Measurements from ENCODE around the gene CADPS. TPM values are rescaled to one million over a fixed set of nuclear protein-coding genes. Genes with fewer than 3 reads are reported as not detected.

Gene CADPS
- polyA plus RNA-seq, 2 of the 4 experiments (the other 2 are of a cell fraction) = not detected

DNA sequence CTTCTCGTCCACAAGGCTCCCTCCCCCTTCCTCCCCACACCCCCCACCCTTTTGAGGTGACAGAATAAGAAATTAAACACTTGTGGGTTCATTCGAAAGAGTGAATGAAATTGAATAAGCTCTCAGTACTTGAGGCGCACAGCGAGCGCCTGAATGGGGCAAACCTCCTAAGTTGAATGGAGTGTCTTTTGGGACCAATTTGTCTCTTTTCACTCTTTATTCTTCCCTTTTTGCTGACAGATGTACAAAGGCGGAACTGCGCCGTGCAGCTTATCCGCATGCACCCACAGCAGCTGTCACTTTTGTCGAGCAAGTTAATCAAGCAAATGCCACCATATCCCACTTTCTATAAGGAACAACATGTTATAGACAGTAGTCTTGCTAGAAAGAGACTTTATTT, 454.0 kb downstream of the CADPS start (continued):
- TF ChIP-seq, protein P1, sequence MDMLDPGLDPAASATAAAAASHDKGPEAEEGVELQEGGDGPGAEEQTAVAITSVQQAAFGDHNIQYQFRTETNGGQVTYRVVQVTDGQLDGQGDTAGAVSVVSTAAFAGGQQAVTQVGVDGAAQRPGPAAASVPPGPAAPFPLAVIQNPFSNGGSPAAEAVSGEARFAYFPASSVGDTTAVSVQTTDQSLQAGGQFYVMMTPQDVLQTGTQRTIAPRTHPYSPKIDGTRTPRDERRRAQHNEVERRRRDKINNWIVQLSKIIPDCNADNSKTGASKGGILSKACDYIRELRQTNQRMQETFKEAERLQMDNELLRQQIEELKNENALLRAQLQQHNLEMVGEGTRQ (IDR thresholded peaks at IDR 0.05) = no peak

DNA sequence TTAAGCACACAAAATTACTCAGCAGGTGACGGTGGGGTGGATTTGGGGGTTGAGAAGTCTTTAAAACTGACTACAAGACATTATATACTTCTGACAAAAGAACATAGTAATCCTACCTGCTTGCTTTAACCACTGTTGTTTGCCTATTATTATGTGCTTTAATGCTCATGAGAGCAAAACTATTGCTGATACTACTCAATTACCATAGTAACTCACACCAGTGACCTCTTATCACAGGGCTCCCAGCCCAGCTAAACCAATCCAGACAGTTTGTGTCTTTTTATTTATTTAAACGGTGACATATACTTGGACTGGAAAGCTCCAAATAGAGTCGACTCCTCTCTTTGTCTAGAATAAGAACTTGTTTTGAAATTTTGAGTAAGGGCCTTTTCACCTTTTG, 459.1 kb downstream of the CADPS start:
- Histone ChIP-seq H3K4me1 (no peaks in the 10 kb centered on the region), H3K4me3 (no peak overlapping the region), H3K4me2 (no peak overlapping the region), H3K9me3 (no peaks in the 10 kb centered on the region), H3K27ac (no peak overlapping the region)
- ATAC-seq (no peak), DNase-seq (ENCODE audit: low read depth in 1 of 2, low spot score in 1 of 2) (no peak), FAIRE-seq (no peak)
- no peak for TF ChIP-seq FOSB (CRISPR knock-in tag; IDR thresholded peaks at IDR 0.05)
- TF ChIP-seq CHD4 (IDR thresholded peaks at IDR 0.05; ENCODE audit: borderline replicate concordance) = no peak
- no peak for TF ChIP-seq CHD2 (IDR thresholded peaks at IDR 0.05; ENCODE audit: low read length, partially characterized antibody)
- no peak for TF ChIP-seq CBX8 (IDR thresholded peaks at IDR 0.05)
- no peak for TF ChIP-seq MYC (IDR thresholded peaks at IDR 0.05; ENCODE audit: borderline replicate concordance, low read length)
- POLR2A ChIA-PET = no interaction called here
- CTCF ChIA-PET = interaction anchor here (0.9 kb wide), 1 partner anchor 8 kb away, joined by 3 read pairs; no protein-coding TSS in a partner anchor
- 21% methylated on average over 3 of the region's 3 CpGs for WGBS (ENCODE audit: missing lambda C conversion rate)

DNA sequence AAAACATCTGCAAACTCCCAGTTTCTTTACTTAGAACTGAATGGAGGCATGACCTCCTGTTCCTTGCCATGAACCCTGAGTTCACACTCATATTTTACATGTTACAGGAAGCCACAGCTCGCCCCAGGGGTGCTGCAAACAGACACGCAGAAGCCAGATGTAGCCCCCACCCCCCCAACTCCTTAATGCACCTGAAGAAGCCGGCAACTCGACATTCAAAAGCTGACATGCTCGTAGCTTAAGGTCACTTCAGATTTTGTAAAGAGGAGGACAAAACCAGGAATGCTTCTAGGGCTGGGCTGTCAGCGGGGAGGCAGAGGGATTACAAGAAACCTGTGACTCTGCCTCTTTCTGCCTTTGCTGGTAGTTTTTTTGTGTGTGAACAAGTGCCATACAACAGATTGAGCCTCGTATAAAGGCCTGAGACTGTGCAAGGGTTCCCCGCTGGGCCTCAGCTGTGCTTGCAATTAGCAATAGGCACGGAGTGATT, 459.9 kb downstream of the CADPS start:
- TF ChIP-seq, protein P2, sequence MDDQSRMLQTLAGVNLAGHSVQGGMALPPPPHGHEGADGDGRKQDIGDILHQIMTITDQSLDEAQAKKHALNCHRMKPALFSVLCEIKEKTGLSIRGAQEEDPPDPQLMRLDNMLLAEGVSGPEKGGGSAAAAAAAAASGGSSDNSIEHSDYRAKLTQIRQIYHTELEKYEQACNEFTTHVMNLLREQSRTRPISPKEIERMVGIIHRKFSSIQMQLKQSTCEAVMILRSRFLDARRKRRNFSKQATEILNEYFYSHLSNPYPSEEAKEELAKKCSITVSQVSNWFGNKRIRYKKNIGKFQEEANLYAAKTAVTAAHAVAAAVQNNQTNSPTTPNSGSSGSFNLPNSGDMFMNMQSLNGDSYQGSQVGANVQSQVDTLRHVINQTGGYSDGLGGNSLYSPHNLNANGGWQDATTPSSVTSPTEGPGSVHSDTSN (IDR thresholded peaks at IDR 0.05) = no peak
- no peak for TF ChIP-seq RCOR1 (IDR thresholded peaks at IDR 0.05; ENCODE audit: low read depth, low read length)
- TF ChIP-seq PHF8 (IDR thresholded peaks at IDR 0.05; ENCODE audit: borderline replicate concordance, low read depth) = no peak
- Histone ChIP-seq H3K4me3 (no peak overlapping the region), H3K4me1 (no peaks in the 10 kb centered on the region), H3K9me3 (no peaks in the 10 kb centered on the region), H3K27ac (no peak overlapping the region), H3K4me2 (no peak overlapping the region)
- DNase-seq (ENCODE audit: low read depth in 1 of 2, low spot score in 1 of 2) (no peak), FAIRE-seq (no peak), ATAC-seq (no peak)
- WGBS (ENCODE audit: missing lambda C conversion rate) = 50% methylated on average over 6 of the region's 9 CpGs
- CTCF ChIA-PET = interaction anchor here (0.9 kb wide), 1 partner anchor 9 kb away, joined by 3 read pairs; no protein-coding TSS in a partner anchor
- POLR2A ChIA-PET = no interaction called here

DNA sequence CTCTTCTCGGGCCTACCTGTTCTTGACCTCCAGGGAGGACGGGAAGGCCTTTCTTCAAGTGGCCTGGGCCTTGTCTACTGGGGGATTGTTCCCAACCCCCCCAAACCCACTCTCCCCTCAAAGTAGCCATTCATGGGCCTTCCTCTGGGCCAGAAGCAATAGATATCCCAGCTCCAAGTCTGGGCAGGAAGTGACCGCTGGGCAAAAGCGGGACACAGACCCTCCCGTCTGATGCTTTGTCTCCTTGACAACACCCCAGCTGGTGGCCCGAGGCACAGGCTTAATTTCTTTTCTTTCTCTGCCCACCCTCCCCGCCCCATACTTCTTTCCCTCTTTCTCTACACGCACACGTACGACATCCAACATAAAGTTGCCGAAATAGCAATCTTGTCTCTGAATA, 460.4 kb downstream of the CADPS start:
- 65% methylated on average over 10 of the region's 11 CpGs for WGBS (ENCODE audit: missing lambda C conversion rate)
- H3K4me3 ChIP-seq = no peak overlapping the region
- no peak overlapping the region for H3K27ac ChIP-seq
- TF ChIP-seq HOXB5 (CRISPR knock-in tag; IDR thresholded peaks at IDR 0.05) (no peak), ZNF302 (CRISPR knock-in tag; IDR thresholded peaks at IDR 0.05) (no peak), EP300 (IDR thresholded peaks at IDR 0.05) (no peak), FOSB (CRISPR knock-in tag; IDR thresholded peaks at IDR 0.05) (no peak), FOSL2 (IDR thresholded peaks at IDR 0.05) (no peak), FOSL2 (CRISPR knock-in tag; IDR thresholded peaks at IDR 0.05) (no peak), JUNB (IDR thresholded peaks at IDR 0.05) (no peak), HEYL (CRISPR knock-in tag; IDR thresholded peaks at IDR 0.05) (no peak), ZFP36 (IDR thresholded peaks at IDR 0.05; ENCODE audit: borderline replicate concordance, partially characterized antibody) (no peak), POLR2A (IDR thresholded peaks at IDR 0.05; ENCODE audit: low read length) (no peak), MAZ (IDR thresholded peaks at IDR 0.05; ENCODE audit: borderline replicate concordance, low read depth, low read length) (no peak), ZSCAN20 (CRISPR knock-in tag; IDR thresholded peaks at IDR 0.05) (no peak), SMC3 (IDR thresholded peaks at IDR 0.05) (no peak), CEBPB (IDR thresholded peaks at IDR 0.05) (no peak), NPAS2 (CRISPR knock-in tag; IDR thresholded peaks at IDR 0.05; ENCODE audit: borderline replicate concordance) (no peak)
- TF ChIP-seq, protein P1 (IDR thresholded peaks at IDR 0.05) = no peak
- no peaks in the 10 kb centered on the region for H3K4me1 ChIP-seq
- DNase-seq (ENCODE audit: low read depth in 1 of 2, low spot score in 1 of 2) (no peak), ATAC-seq (no peak), FAIRE-seq (no peak)
- H3K4me2 ChIP-seq = no peak overlapping the region
- CTCF ChIA-PET = no interaction called here
- POLR2A ChIA-PET = no interaction called here
- H3K9me3 ChIP-seq = no peaks in the 10 kb centered on the region

All from A549 (cell line).